Erythroblast (primary cell): ENCODE measurements around the gene CAMK2A.

Experiments used
- GATA1 ChIP-seq: IDR thresholded peaks from 2 replicates; pipeline ENCODE4 v1.6.1; 2011; ENCODE audit warnings: low read depth, mild to moderate bottlenecking, control low read depth, low read length, moderate library complexity
- POLR2A ChIP-seq: IDR thresholded peaks from 2 replicates; pipeline ENCODE4 v1.6.1; 2011; ENCODE audit warnings: mild to moderate bottlenecking, low read length

- no peak for TF ChIP-seq POLR2A
- TF ChIP-seq GATA1: no peak
Measured at GRCh38 chr5:150176745-150177477, 112.7 kb downstream of the CAMK2A start.
